SU-DHL-6 (cell line): ENCODE results near the gene IFFO2.

ENCODE experiments used
- EZH2phosphoT487 ChIP-seq: fragments of 200-600 bp; sonication (generic), shearing (Covaris generic); conservative IDR thresholded peaks from 2 replicates; pipeline ENCODE4 v1.6.1; 2018; ENCODE audit warnings: mild to moderate bottlenecking, antibody characterized with exemption, low read length, moderate library complexity, mixed read lengths
- TF ChIP-seq, protein P1 (sequence below): fragments of 200-600 bp; sonication (generic); IDR thresholded peaks from one replicate; pipeline ENCODE4 v1.5.1; 2017; ENCODE audit warnings: antibody characterized with exemption, mild to moderate bottlenecking, low read length, moderate library complexity; ENCODE audit not compliant: insufficient read depth, poor library complexity, severe bottlenecking

DNA sequence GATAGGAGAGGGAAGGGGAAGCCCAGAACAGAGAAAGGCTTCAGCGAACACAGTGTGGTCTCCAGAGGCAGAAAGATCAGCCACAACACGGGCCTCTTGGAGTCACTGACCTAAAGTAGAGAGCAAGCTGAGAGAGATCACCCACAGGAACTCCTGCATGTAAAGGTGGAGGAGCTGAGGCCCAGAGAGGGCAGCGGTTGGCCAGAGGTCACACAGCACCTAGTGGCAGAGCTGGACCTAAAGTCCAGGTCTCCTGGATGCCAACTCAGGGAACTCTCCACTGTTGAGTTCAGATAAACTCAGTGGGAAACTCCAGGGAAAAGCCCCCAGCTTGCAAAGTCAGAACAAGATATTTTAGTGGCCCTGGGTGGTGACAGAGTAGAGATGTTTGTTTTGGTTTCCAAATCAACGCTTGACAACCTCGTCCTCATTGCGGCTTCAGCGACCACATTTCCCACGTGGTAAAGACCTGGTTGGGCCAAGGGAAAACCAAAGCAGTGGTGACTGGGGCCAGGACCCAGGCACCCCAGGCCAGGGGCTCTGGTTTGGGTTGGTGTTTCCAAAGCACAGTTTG lies 4.6 kb downstream of the IFFO2 start:
- TF ChIP-seq, protein P1, sequence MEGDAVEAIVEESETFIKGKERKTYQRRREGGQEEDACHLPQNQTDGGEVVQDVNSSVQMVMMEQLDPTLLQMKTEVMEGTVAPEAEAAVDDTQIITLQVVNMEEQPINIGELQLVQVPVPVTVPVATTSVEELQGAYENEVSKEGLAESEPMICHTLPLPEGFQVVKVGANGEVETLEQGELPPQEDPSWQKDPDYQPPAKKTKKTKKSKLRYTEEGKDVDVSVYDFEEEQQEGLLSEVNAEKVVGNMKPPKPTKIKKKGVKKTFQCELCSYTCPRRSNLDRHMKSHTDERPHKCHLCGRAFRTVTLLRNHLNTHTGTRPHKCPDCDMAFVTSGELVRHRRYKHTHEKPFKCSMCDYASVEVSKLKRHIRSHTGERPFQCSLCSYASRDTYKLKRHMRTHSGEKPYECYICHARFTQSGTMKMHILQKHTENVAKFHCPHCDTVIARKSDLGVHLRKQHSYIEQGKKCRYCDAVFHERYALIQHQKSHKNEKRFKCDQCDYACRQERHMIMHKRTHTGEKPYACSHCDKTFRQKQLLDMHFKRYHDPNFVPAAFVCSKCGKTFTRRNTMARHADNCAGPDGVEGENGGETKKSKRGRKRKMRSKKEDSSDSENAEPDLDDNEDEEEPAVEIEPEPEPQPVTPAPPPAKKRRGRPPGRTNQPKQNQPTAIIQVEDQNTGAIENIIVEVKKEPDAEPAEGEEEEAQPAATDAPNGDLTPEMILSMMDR, result no peak
- no peak for TF ChIP-seq EZH2phosphoT487
